ENCODE measurements around the gene MYO1B.

Gene MYO1B

GRCh38 chr2:191287820-191288219, 42.6 kb downstream of the MYO1B start:
- Histone ChIP-seq H3K36me3 (ENCODE audit: control insufficient read depth in 5 of 5, insufficient read depth in 5 of 5, low read length in 5 of 5) (no peaks in the 10 kb centered on the region), H3K4me3 (ENCODE audit: low read depth in 1 of 5, low read length in 5 of 5) (no peak overlapping the region), H3K27me3 (ENCODE audit: control insufficient read depth in 5 of 5, insufficient read depth in 4 of 5, low read length in 5 of 5) (no peaks in the 10 kb centered on the region), H3K4me1 (ENCODE audit: control insufficient read depth in 5 of 5, insufficient read depth in 5 of 5, low read length in 5 of 5) (peaks cover 0 to 6% (median 0%) of the 10 kb centered on the region in 5 donors), H3K9me3 (ENCODE audit: control insufficient read depth in 5 of 5, low read length in 5 of 5) (no peaks in the 10 kb centered on the region), H3K27ac (ENCODE audit: low read depth, low read length) (no peak overlapping the region), H3K9ac (ENCODE audit: low read length in 5 of 5) (no peak overlapping the region)

GRCh38 chr2:191289049-191289448, 43.8 kb downstream of the MYO1B start:
- Histone ChIP-seq H3K27me3 (ENCODE audit: control insufficient read depth in 5 of 5, insufficient read depth in 4 of 5, low read length in 5 of 5) (no peaks in the 10 kb centered on the region), H3K4me1 (ENCODE audit: control insufficient read depth in 5 of 5, insufficient read depth in 5 of 5, low read length in 5 of 5) (peaks cover 0 to 6% (median 0%) of the 10 kb centered on the region in 5 donors), H3K4me3 (ENCODE audit: low read depth in 1 of 5, low read length in 5 of 5) (no peak overlapping the region), H3K9ac (ENCODE audit: low read length in 5 of 5) (no peak overlapping the region), H3K36me3 (ENCODE audit: control insufficient read depth in 5 of 5, insufficient read depth in 5 of 5, low read length in 5 of 5) (no peaks in the 10 kb centered on the region), H3K27ac (ENCODE audit: low read depth, low read length) (no peak overlapping the region), H3K9me3 (ENCODE audit: control insufficient read depth in 5 of 5, low read length in 5 of 5) (no peaks in the 10 kb centered on the region)

GRCh38 chr2:191291471-191291870, 46.3 kb downstream of the MYO1B start:
- Histone ChIP-seq H3K9ac (ENCODE audit: low read length in 5 of 5) (no peak overlapping the region), H3K27ac (ENCODE audit: low read depth, low read length) (no peak overlapping the region), H3K36me3 (ENCODE audit: control insufficient read depth in 5 of 5, insufficient read depth in 5 of 5, low read length in 5 of 5) (no peaks in the 10 kb centered on the region), H3K4me3 (ENCODE audit: low read depth in 1 of 5, low read length in 5 of 5) (no peak overlapping the region), H3K4me1 (ENCODE audit: control insufficient read depth in 5 of 5, insufficient read depth in 5 of 5, low read length in 5 of 5) (peaks cover 0 to 12% (median 0%) of the 10 kb centered on the region in 5 donors), H3K9me3 (ENCODE audit: control insufficient read depth in 5 of 5, low read length in 5 of 5) (no peaks in the 10 kb centered on the region), H3K27me3 (ENCODE audit: control insufficient read depth in 5 of 5, insufficient read depth in 4 of 5, low read length in 5 of 5) (no peaks in the 10 kb centered on the region)

GRCh38 chr2:191292869-191293268, 47.7 kb downstream of the MYO1B start:
- Histone ChIP-seq H3K9me3 (ENCODE audit: control insufficient read depth in 5 of 5, low read length in 5 of 5) (no peaks in the 10 kb centered on the region), H3K4me3 (ENCODE audit: low read depth in 1 of 5, low read length in 5 of 5) (no peak overlapping the region), H3K36me3 (ENCODE audit: control insufficient read depth in 5 of 5, insufficient read depth in 5 of 5, low read length in 5 of 5) (no peaks in the 10 kb centered on the region), H3K4me1 (ENCODE audit: control insufficient read depth in 5 of 5, insufficient read depth in 5 of 5, low read length in 5 of 5) (peaks cover 0 to 15% (median 0%) of the 10 kb centered on the region in 5 donors), H3K27ac (ENCODE audit: low read depth, low read length) (no peak overlapping the region), H3K9ac (ENCODE audit: low read length in 5 of 5) (no peak overlapping the region), H3K27me3 (ENCODE audit: control insufficient read depth in 5 of 5, insufficient read depth in 4 of 5, low read length in 5 of 5) (no peaks in the 10 kb centered on the region)

GRCh38 chr2:191295088-191295487, 49.9 kb downstream of the MYO1B start:
- H3K9ac ChIP-seq (ENCODE audit: low read length in 5 of 5), result no peak overlapping the region
- no peaks in the 10 kb centered on the region for H3K9me3 ChIP-seq (ENCODE audit: control insufficient read depth in 5 of 5, low read length in 5 of 5)
- no peaks in the 10 kb centered on the region for H3K27me3 ChIP-seq (ENCODE audit: control insufficient read depth in 5 of 5, insufficient read depth in 4 of 5, low read length in 5 of 5)
- H3K36me3 ChIP-seq (ENCODE audit: control insufficient read depth in 5 of 5, insufficient read depth in 5 of 5, low read length in 5 of 5), result no peaks in the 10 kb centered on the region
- H3K4me3 ChIP-seq (ENCODE audit: low read depth in 1 of 5, low read length in 5 of 5), result no peak overlapping the region
- no peak overlapping the region for H3K27ac ChIP-seq (ENCODE audit: low read depth, low read length)
- H3K4me1 ChIP-seq (ENCODE audit: control insufficient read depth in 5 of 5, insufficient read depth in 5 of 5, low read length in 5 of 5), result peaks cover 0 to 18% (median 0%) of the 10 kb centered on the region in 5 donors

- H3K4me1 ChIP-seq (ENCODE audit: control insufficient read depth in 5 of 5, insufficient read depth in 5 of 5, low read length in 5 of 5), result peaks cover 0 to 18% (median 0%) of the 10 kb centered on the region in 5 donors
- H3K9me3 ChIP-seq (ENCODE audit: control insufficient read depth in 5 of 5, low read length in 5 of 5), result no peaks in the 10 kb centered on the region
- no peaks in the 10 kb centered on the region for H3K27me3 ChIP-seq (ENCODE audit: control insufficient read depth in 5 of 5, insufficient read depth in 4 of 5, low read length in 5 of 5)
- H3K9ac ChIP-seq (ENCODE audit: low read length in 5 of 5), result no peak overlapping the region
- no peak overlapping the region for H3K27ac ChIP-seq (ENCODE audit: low read depth, low read length)
- H3K36me3 ChIP-seq (ENCODE audit: control insufficient read depth in 5 of 5, insufficient read depth in 5 of 5, low read length in 5 of 5), result no peaks in the 10 kb centered on the region
- H3K4me3 ChIP-seq (ENCODE audit: low read depth in 1 of 5, low read length in 5 of 5), result no peak overlapping the region
These were observed 51.1 kb downstream of the MYO1B start for GRCh38 chr2:191296083-191297006.

GRCh38 chr2:191297033-191297432, 51.8 kb downstream of the MYO1B start:
- no peaks in the 10 kb centered on the region for H3K36me3 ChIP-seq (ENCODE audit: control insufficient read depth in 5 of 5, insufficient read depth in 5 of 5, low read length in 5 of 5)
- H3K27me3 ChIP-seq (ENCODE audit: control insufficient read depth in 5 of 5, insufficient read depth in 4 of 5, low read length in 5 of 5), result no peaks in the 10 kb centered on the region
- peaks cover 0 to 18% (median 0%) of the 10 kb centered on the region in 5 donors for H3K4me1 ChIP-seq (ENCODE audit: control insufficient read depth in 5 of 5, insufficient read depth in 5 of 5, low read length in 5 of 5)
- H3K4me3 ChIP-seq (ENCODE audit: low read depth in 1 of 5, low read length in 5 of 5), result no peak overlapping the region
- no peaks in the 10 kb centered on the region for H3K9me3 ChIP-seq (ENCODE audit: control insufficient read depth in 5 of 5, low read length in 5 of 5)
- H3K27ac ChIP-seq (ENCODE audit: low read depth, low read length), result no peak overlapping the region
- H3K9ac ChIP-seq (ENCODE audit: low read length in 5 of 5), result no peak overlapping the region

GRCh38 chr2:191298306-191298705, 53.1 kb downstream of the MYO1B start:
- peaks cover 0 to 23% (median 2%) of the 10 kb centered on the region in 5 donors for H3K4me1 ChIP-seq (ENCODE audit: control insufficient read depth in 5 of 5, insufficient read depth in 5 of 5, low read length in 5 of 5)
- no peaks in the 10 kb centered on the region for H3K9me3 ChIP-seq (ENCODE audit: control insufficient read depth in 5 of 5, low read length in 5 of 5)
- no peak overlapping the region for H3K4me3 ChIP-seq (ENCODE audit: low read depth in 1 of 5, low read length in 5 of 5)

GRCh38 chr2:191299010-191299409, 53.8 kb downstream of the MYO1B start:
- H3K4me1 ChIP-seq (ENCODE audit: control insufficient read depth in 5 of 5, insufficient read depth in 5 of 5, low read length in 5 of 5), result peaks cover 0 to 30% (median 5%) of the 10 kb centered on the region in 5 donors
- H3K27me3 ChIP-seq (ENCODE audit: control insufficient read depth in 5 of 5, insufficient read depth in 4 of 5, low read length in 5 of 5), result no peaks in the 10 kb centered on the region
- no peak overlapping the region for H3K9ac ChIP-seq (ENCODE audit: low read length in 5 of 5)
- no peak overlapping the region for H3K27ac ChIP-seq (ENCODE audit: low read depth, low read length)
- no peaks in the 10 kb centered on the region for H3K36me3 ChIP-seq (ENCODE audit: control insufficient read depth in 5 of 5, insufficient read depth in 5 of 5, low read length in 5 of 5)
- H3K4me3 ChIP-seq (ENCODE audit: low read depth in 1 of 5, low read length in 5 of 5), result no peak overlapping the region
- H3K9me3 ChIP-seq (ENCODE audit: control insufficient read depth in 5 of 5, low read length in 5 of 5), result no peaks in the 10 kb centered on the region

More at GRCh38 chr2:191298306-191298705, 53.1 kb downstream of the MYO1B start:
- H3K9ac ChIP-seq (ENCODE audit: low read length in 5 of 5), result no peak overlapping the region
- no peak overlapping the region for H3K27ac ChIP-seq (ENCODE audit: low read depth, low read length)
- H3K36me3 ChIP-seq (ENCODE audit: control insufficient read depth in 5 of 5, insufficient read depth in 5 of 5, low read length in 5 of 5), result no peaks in the 10 kb centered on the region
- no peaks in the 10 kb centered on the region for H3K27me3 ChIP-seq (ENCODE audit: control insufficient read depth in 5 of 5, insufficient read depth in 4 of 5, low read length in 5 of 5)

- Histone ChIP-seq H3K27ac (ENCODE audit: low read depth, low read length) (no peak overlapping the region), H3K9me3 (ENCODE audit: control insufficient read depth in 5 of 5, low read length in 5 of 5) (no peaks in the 10 kb centered on the region), H3K9ac (ENCODE audit: low read length in 5 of 5) (no peak overlapping the region), H3K4me1 (ENCODE audit: control insufficient read depth in 5 of 5, insufficient read depth in 5 of 5, low read length in 5 of 5) (peaks cover 2 to 36% (median 14%) of the 10 kb centered on the region in 5 donors), H3K27me3 (ENCODE audit: control insufficient read depth in 5 of 5, insufficient read depth in 4 of 5, low read length in 5 of 5) (no peaks in the 10 kb centered on the region), H3K36me3 (ENCODE audit: control insufficient read depth in 5 of 5, insufficient read depth in 5 of 5, low read length in 5 of 5) (no peaks in the 10 kb centered on the region), H3K4me3 (ENCODE audit: low read depth in 1 of 5, low read length in 5 of 5) (no peak overlapping the region)
These were observed 54.7 kb downstream of the MYO1B start for GRCh38 chr2:191299866-191300265.
